ENCODE measurements around the gene BRSK2.
A peak's percentile ranks its signal among the peaks of the same experiment; 100 is the strongest.

Gene BRSK2

DNA sequence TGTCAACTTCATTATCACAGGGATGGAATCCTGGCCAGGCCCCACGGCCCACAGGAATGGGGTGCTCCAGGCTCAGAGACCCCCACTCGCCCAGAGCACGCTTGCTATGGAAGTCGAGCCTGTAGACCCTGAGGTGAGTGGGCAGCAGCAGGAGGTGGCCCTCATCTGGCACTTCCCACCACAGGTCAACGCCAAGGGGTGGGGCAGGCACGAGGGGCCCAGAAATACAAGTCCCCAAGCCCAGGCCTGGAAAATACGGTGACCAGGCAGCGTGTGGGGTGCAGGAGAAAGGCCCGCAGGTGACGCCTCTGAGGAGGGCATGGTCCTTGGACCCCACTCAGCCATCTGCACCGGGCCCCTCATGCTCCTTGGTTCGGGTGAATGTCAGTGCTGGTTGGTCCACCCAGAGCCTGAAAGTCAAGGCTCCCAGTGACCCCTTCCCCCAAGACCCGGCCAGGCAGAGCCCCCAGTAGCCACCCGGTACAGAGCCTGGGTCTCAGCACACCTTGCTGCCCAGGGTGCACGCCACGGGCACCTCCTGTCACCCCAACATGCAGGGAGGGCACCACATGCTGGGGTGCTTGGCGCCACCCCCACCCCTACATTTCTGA lies 94.4 kb downstream of the BRSK2 start:
- H3K4me3 ChIP-seq (ENCODE audit: low read depth in 1 of 5, low read length in 5 of 5): no peak overlapping the region
- no peaks in the 10 kb centered on the region for H3K9me3 ChIP-seq (ENCODE audit: control insufficient read depth in 5 of 5, low read length in 5 of 5)
- H3K4me1 ChIP-seq (ENCODE audit: control insufficient read depth in 5 of 5, insufficient read depth in 5 of 5, low read length in 5 of 5): peaks cover 14 to 88% (median 78%) of the 10 kb centered on the region in 5 donors
- H3K9ac ChIP-seq (ENCODE audit: low read length in 5 of 5): no peak overlapping the region
- no peaks in the 10 kb centered on the region for H3K27me3 ChIP-seq (ENCODE audit: control insufficient read depth in 5 of 5, insufficient read depth in 4 of 5, low read length in 5 of 5)
- peaks cover 0 to 22% (median 17%) of the 10 kb centered on the region in 5 donors for H3K36me3 ChIP-seq (ENCODE audit: control insufficient read depth in 5 of 5, insufficient read depth in 5 of 5, low read length in 5 of 5)
- H3K27ac ChIP-seq (ENCODE audit: low read depth, low read length): no peak overlapping the region

DNA sequence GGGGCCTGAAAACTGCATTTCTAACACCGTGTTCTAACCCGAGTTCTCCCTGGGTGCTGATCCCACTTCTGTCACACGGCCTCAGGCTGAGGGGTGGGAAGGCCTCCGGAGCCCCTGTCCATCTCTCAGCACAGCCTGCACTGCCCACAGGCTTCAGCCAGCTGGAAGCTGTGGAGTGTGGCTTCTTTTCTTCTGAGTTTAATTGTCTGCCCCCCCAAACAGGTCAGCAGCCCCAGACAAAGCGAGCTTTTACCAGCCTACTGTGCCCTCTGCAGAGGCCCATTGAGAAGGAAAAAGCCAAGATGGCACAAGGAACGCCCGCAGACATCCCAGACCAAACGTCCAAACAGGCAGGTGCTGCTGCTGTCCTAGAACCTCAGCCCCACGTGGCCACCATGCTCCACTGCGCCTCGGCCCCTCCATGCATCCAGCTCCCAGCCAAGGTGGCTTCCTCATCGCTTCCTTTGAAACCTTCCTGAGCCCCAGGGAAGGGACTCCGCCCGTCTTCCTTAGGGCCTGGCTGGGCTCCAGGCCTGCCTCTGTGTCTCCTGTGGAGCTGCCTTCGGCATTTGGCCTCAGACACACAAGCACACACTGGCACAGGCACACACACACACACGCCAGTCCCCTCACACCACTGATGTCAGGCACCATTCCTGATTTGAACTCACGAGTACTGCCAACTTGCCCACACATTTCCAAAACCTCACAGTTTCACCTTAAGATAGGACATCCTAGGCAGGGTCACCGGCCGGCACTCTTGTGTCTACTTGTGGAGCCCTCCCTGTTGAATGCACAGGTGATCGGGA lies 95.2 kb downstream of the BRSK2 start:
- Histone ChIP-seq H3K9ac (ENCODE audit: low read length in 5 of 5) (peak overlapping the region in 2 of 5 donors; percentile 14 to 19), H3K27ac (ENCODE audit: low read depth, low read length) (no peak overlapping the region), H3K4me3 (ENCODE audit: low read depth in 1 of 5, low read length in 5 of 5) (peak overlapping the region in 1 of 5 donors; percentile 27), H3K4me1 (ENCODE audit: control insufficient read depth in 5 of 5, insufficient read depth in 5 of 5, low read length in 5 of 5) (peaks cover 14 to 82% (median 74%) of the 10 kb centered on the region in 5 donors), H3K9me3 (ENCODE audit: control insufficient read depth in 5 of 5, low read length in 5 of 5) (no peaks in the 10 kb centered on the region), H3K36me3 (ENCODE audit: control insufficient read depth in 5 of 5, insufficient read depth in 5 of 5, low read length in 5 of 5) (peaks cover 0 to 15% (median 9%) of the 10 kb centered on the region in 5 donors), H3K27me3 (ENCODE audit: control insufficient read depth in 5 of 5, insufficient read depth in 4 of 5, low read length in 5 of 5) (no peaks in the 10 kb centered on the region)

DNA sequence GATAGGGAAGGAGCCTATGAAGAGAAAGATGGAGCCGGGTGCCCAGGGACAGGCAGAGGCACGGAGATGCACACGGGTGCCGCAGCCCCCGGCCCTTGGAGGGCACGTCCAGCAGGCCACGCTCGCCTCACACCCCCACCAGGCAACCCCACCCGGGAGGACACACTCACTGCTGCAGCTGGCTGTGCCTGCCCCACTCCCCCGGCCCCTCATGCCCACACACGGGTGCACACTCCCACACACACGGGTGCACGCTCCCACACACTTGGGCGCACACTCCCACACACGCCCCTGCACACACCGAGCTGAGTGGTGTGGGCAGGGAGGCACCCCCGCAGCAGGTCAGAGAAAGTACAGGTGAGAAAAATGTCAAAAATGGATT lies 95.8 kb downstream of the BRSK2 start:
- Histone ChIP-seq H3K27me3 (ENCODE audit: control insufficient read depth in 5 of 5, insufficient read depth in 4 of 5, low read length in 5 of 5) (no peaks in the 10 kb centered on the region), H3K9me3 (ENCODE audit: control insufficient read depth in 5 of 5, low read length in 5 of 5) (no peaks in the 10 kb centered on the region), H3K9ac (ENCODE audit: low read length in 5 of 5) (peak overlapping the region in 1 of 5 donors; percentile 14), H3K4me1 (ENCODE audit: control insufficient read depth in 5 of 5, insufficient read depth in 5 of 5, low read length in 5 of 5) (peaks cover 14 to 82% (median 74%) of the 10 kb centered on the region in 5 donors), H3K4me3 (ENCODE audit: low read depth in 1 of 5, low read length in 5 of 5) (peak overlapping the region in 2 of 5 donors; percentile 33 to 40), H3K27ac (ENCODE audit: low read depth, low read length) (no peak overlapping the region), H3K36me3 (ENCODE audit: control insufficient read depth in 5 of 5, insufficient read depth in 5 of 5, low read length in 5 of 5) (peaks cover 0 to 9% (median 3%) of the 10 kb centered on the region in 5 donors)

DNA sequence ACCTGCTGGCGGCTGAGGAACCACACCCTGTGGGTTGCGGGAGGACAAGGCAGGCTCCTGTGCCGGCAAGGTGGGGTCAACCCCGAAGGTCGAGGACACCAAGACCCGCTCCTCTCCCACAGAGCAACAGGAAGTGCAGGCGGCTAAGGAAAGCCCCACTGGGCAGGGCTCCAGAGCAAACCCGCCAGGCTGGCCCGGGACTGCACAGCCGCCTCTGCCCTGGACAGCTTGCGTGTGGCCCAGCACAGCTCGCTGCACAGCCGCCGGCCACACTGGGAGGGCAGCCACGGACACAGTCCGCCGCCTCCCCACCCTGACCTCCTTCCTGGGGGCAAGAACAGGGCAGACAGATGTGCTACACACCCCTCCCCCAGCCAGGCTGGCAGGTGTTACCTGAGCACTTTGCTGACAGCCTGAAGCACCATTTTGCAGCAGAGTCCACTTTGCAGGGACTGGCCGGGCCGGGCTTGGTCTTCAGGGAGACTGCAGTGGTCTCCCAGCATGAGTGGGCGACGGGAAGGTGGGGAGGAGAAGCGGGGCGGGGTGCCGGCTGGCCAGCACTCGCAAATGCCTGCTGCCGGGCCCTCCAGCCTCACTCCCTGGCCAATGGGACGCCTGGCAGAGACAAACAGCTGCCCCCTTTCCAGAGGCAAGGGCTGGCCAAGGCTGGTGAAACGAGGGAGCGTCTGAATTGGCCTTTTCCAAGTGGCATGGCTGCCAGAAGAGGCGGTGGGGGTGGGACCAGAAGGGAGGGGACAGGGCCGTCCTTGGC lies 96.5 kb downstream of the BRSK2 start, which contains the start of gene MOB2:
TSS of gene MOB2 (minus strand) at position 726 of the 772 bp plus-strand sequence. CDS start at position 503, 223 bp downstream.
- H3K9me3 ChIP-seq (ENCODE audit: control insufficient read depth in 5 of 5, low read length in 5 of 5): no peaks in the 10 kb centered on the region
- H3K4me1 ChIP-seq (ENCODE audit: control insufficient read depth in 5 of 5, insufficient read depth in 5 of 5, low read length in 5 of 5): peaks cover 14 to 76% (median 69%) of the 10 kb centered on the region in 5 donors
- H3K9ac ChIP-seq (ENCODE audit: low read length in 5 of 5): peak within 1 kb of the TSS in 2 of 5 donors; percentile 4 to 54
- peaks cover 0 to 4% (median 0%) of the 10 kb centered on the region in 5 donors for H3K36me3 ChIP-seq (ENCODE audit: control insufficient read depth in 5 of 5, insufficient read depth in 5 of 5, low read length in 5 of 5)
- H3K27me3 ChIP-seq (ENCODE audit: control insufficient read depth in 5 of 5, insufficient read depth in 4 of 5, low read length in 5 of 5): no peaks in the 10 kb centered on the region
- peak within 1 kb of the TSS in 3 of 5 donors; percentile 22 to 40 (median 33) for H3K4me3 ChIP-seq (ENCODE audit: low read depth in 1 of 5, low read length in 5 of 5)
- H3K27ac ChIP-seq (ENCODE audit: low read depth, low read length): no peak within 1 kb of the TSS

DNA sequence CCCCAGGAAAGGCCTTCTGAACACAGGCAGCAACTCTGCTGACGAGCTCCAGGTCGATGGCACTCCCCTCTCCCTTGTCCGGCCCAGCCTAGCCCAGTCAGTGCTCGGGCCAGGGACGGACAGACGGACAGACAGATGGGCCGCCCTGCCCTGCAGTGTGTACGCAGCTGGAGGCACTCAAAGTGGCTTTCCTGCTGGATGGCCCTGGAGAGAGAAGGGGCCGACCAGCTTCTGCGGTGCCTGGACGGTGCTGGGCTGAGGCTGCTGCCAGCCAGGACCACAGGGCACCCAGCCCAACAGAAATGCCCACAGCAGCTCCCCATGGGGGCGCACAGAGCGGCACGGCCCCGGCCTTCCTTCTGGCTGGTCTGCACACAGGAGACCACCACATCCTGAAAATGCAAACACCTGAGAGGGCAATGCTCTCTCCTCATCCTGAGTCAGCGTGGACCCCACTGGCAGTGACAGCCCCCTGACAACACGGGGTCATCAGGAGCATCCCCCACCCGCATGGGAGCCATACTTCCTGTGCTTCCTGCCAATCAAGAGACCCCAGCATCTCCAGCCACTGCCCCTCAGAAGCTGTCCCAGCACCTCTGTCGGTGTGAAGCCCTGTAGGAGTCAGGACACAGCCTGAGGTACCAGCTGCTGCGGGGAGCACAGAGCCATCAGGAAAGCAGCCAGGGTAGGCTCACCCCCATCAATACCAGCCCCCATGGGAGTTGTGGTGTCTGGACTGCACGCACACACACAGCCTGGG lies 97.5 kb downstream of the BRSK2 start:
- Histone ChIP-seq H3K4me1 (ENCODE audit: control insufficient read depth in 5 of 5, insufficient read depth in 5 of 5, low read length in 5 of 5) (peaks cover 14 to 68% (median 61%) of the 10 kb centered on the region in 5 donors), H3K4me3 (ENCODE audit: low read depth in 1 of 5, low read length in 5 of 5) (no peak overlapping the region), H3K27ac (ENCODE audit: low read depth, low read length) (no peak overlapping the region), H3K9me3 (ENCODE audit: control insufficient read depth in 5 of 5, low read length in 5 of 5) (no peaks in the 10 kb centered on the region), H3K36me3 (ENCODE audit: control insufficient read depth in 5 of 5, insufficient read depth in 5 of 5, low read length in 5 of 5) (no peaks in the 10 kb centered on the region), H3K9ac (ENCODE audit: low read length in 5 of 5) (peak overlapping the region in 1 of 5 donors; percentile 14), H3K27me3 (ENCODE audit: control insufficient read depth in 5 of 5, insufficient read depth in 4 of 5, low read length in 5 of 5) (no peaks in the 10 kb centered on the region)

DNA sequence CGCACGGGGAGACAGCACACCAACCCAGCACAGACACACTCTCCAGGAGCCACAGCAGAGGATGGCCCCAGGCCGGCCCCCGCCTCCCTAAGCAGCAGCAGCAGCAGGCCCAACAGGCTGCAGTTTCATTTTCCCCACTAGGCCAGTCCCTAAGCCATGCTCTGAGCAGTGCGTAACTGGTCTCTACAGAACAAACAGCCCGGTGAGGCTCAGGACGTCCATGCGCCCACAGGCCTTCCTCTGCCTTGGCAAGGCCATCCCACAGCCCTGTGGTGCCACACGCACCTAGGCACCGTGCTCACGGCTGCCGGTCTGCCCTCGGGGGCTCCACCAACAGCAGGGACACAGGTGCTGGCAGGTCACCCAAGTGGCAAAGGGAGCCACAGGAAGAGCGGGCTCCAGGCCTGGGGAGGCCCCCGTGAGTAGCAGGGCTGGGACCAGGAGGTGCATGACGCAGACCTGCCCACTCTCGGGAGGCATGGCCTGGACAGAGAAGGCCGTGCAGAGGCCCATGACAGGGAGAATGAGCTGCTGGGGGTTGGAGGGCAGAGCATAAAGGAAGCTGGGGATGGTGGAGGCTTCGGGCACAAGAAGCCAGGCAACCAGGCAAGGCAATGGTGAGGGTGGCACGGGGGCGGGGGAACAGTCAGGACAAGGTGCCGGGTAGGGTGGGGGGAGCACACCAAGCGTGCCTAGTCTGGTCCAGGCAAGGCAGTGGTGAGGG lies 98.3 kb downstream of the BRSK2 start:
- Histone ChIP-seq H3K4me1 (ENCODE audit: control insufficient read depth in 5 of 5, insufficient read depth in 5 of 5, low read length in 5 of 5) (peaks cover 14 to 68% (median 59%) of the 10 kb centered on the region in 5 donors), H3K9me3 (ENCODE audit: control insufficient read depth in 5 of 5, low read length in 5 of 5) (no peaks in the 10 kb centered on the region), H3K9ac (ENCODE audit: low read length in 5 of 5) (peak overlapping the region in 1 of 5 donors; percentile 2), H3K4me3 (ENCODE audit: low read depth in 1 of 5, low read length in 5 of 5) (no peak overlapping the region), H3K27me3 (ENCODE audit: control insufficient read depth in 5 of 5, insufficient read depth in 4 of 5, low read length in 5 of 5) (no peaks in the 10 kb centered on the region), H3K27ac (ENCODE audit: low read depth, low read length) (no peak overlapping the region), H3K36me3 (ENCODE audit: control insufficient read depth in 5 of 5, insufficient read depth in 5 of 5, low read length in 5 of 5) (no peaks in the 10 kb centered on the region)

DNA sequence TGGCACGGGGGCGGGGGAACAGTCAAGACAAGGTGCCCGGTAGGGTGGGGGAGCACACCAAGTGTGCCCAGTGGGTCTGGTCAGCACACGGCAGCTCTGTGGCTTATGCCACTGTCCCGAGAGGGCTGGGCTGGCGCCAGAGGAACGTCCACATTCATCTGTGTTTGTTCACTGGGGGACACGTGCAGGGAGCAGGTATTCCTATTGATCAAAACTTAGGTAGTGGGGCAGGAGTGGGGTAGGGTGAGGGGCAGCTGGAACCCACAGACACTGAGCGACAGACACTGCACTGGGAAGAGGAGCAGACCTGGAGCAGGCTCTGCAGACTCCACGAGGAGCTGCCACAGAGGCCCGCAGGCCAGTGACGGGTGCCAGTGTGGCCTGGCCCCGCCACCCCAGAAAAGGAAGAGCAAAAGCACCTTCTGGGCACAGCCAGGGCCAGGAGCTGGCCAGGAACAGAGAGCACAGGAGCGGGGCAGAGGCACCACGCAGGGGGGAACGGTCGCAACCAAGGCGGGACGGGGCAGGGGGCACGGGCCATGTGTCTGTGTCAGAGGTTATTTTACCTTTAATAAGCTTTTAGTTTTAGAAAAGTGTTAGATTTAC lies 98.9 kb downstream of the BRSK2 start:
- Histone ChIP-seq H3K4me3 (ENCODE audit: low read depth in 1 of 5, low read length in 5 of 5) (no peak overlapping the region), H3K36me3 (ENCODE audit: control insufficient read depth in 5 of 5, insufficient read depth in 5 of 5, low read length in 5 of 5) (no peaks in the 10 kb centered on the region), H3K4me1 (ENCODE audit: control insufficient read depth in 5 of 5, insufficient read depth in 5 of 5, low read length in 5 of 5) (peaks cover 11 to 68% (median 53%) of the 10 kb centered on the region in 5 donors), H3K27ac (ENCODE audit: low read depth, low read length) (no peak overlapping the region), H3K9me3 (ENCODE audit: control insufficient read depth in 5 of 5, low read length in 5 of 5) (no peaks in the 10 kb centered on the region), H3K9ac (ENCODE audit: low read length in 5 of 5) (no peak overlapping the region), H3K27me3 (ENCODE audit: control insufficient read depth in 5 of 5, insufficient read depth in 4 of 5, low read length in 5 of 5) (no peaks in the 10 kb centered on the region)

DNA sequence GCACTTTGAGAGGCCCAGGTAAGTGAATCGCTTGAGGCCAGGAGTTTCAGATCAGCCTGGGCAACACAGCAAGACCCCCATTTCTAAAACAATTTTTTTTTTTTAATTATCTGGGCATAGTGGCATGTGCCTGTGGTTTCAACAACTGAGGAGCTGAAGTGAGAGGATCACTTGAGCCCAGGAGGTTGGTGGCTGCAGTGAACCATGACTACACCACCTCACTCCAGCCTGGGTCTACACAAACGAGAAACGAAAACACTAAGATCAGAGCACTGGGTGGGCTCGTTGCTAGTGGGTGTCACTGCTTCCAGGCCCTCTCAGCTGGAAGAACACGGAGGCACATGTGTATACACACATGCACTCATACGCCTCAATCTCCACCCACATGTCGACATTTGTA lies 100.9 kb downstream of the BRSK2 start:
- Histone ChIP-seq H3K4me3 (ENCODE audit: low read depth in 1 of 5, low read length in 5 of 5) (no peak overlapping the region), H3K9me3 (ENCODE audit: control insufficient read depth in 5 of 5, low read length in 5 of 5) (no peaks in the 10 kb centered on the region), H3K36me3 (ENCODE audit: control insufficient read depth in 5 of 5, insufficient read depth in 5 of 5, low read length in 5 of 5) (no peaks in the 10 kb centered on the region), H3K9ac (ENCODE audit: low read length in 5 of 5) (no peak overlapping the region), H3K27ac (ENCODE audit: low read depth, low read length) (no peak overlapping the region), H3K4me1 (ENCODE audit: control insufficient read depth in 5 of 5, insufficient read depth in 5 of 5, low read length in 5 of 5) (peaks cover 11 to 57% (median 33%) of the 10 kb centered on the region in 5 donors), H3K27me3 (ENCODE audit: control insufficient read depth in 5 of 5, insufficient read depth in 4 of 5, low read length in 5 of 5) (no peaks in the 10 kb centered on the region)
